ENCODE measurements around the gene SLC2A4RG.
"Not testable (repeated sequence)": the region's sequence is repeated elsewhere in the genome, so short reads cannot be mapped to it uniquely, and the experiment has no call there.

Gene SLC2A4RG

DNA sequence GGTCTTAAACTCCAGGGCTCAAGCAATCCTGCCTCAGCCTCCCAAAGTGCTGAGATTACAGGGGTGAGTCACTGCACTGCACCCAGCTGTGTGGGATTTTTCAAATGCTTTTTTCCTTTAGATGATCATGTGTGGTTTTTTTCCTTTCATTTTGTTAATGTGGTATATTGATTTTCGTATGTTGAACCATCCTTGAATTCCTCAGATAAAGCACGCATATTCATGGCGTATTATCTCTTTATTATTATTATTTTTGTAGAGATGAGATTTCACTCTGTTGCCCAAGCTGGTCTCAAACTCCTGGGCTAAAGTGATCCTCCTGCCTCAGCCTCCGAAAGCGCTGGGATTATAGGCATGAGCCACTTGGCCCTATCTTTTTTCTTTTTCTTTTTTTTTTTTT lies 24.7 kb upstream of the SLC2A4RG start:
- no peak for DNase-seq

GRCh38 chr20:63718996-63719395 lies 20.6 kb upstream of the SLC2A4RG start:
- DNase-seq = no peak

GRCh38 chr20:63722967-63723622 lies 16.5 kb upstream of the SLC2A4RG start:
- DNase-seq = not testable (repeated sequence)

DNA sequence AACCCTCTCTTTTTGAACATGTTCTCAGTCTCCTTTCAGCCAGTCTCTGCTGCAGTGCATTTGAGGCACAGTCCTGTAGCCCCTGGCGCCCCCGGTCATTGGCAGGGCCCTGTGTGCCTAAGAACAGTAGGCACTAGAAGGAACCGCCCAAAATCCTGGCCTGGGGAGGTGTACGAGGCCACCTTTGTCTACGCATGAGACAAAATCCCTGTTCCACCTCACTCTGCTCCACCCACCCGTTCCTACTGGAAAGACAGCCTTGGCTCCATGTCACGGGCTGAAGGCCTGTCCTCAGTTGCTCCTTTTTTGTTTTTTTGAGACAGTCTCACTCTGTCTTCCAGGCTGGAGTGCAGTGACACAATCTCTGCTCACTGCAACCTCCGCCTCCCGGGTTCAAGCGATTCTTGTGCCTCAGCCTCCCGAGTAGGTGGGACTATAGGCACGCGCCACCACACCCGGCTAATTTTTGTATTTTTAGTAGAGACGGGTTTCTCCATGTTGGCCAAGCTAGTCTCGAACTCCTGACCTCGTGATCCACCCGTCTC lies 9.3 kb upstream of the SLC2A4RG start:
- DNase-seq = not testable (repeated sequence)

DNA sequence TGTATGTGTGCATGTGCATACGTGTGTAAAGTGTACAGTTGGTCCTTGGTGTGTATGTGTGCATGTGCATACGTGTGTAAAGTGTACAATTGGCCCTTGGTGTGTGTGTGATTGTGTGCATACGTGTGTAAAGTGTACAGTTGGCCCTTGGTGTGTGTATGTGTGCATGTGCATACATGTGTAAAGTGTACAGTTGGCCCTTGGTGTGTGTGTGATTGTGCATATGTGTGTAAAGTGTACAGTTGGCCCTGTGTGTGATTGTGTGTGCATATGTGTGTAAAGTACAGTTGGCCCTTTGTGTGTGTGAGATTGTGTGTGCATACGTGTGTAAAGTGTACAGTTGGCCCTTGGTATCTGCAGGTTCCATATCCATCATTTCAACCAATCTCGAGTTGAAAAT lies 8.2 kb upstream of the SLC2A4RG start:
- DNase-seq = no peak

- no peak for DNase-seq
Observed at GRCh38 chr20:63732118-63733095, 7.2 kb upstream of the SLC2A4RG start.

DNA sequence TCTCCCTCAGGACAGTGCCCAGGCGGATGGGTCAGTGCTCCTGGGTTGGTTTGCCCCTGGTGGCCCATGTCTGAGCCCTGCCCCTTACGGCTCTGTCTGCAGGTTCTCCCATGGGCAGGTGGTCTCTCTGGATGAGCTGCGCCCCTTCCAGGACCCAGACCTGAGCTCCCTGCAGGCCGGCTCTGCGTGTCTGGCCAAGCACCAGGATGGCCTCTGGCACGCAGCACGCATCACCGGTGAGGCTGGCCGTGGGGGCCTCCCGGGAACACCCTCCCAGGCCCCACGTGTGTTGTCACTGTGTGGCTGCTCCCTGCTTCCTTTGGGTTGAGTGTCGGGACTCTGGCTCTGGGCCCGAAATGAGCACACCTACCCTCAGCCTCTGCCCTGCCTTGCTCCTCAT lies 6.5 kb upstream of the SLC2A4RG start:
- no peak for DNase-seq

- no peak for DNase-seq
Observed at GRCh38 chr20:63733579-63734081, 5.9 kb upstream of the SLC2A4RG start.

GRCh38 chr20:63734111-63734945 lies 5.2 kb upstream of the SLC2A4RG start:
- DNase-seq = no peak

- no peak for DNase-seq
Observed at GRCh38 chr20:63734946-63735858, 4.4 kb upstream of the SLC2A4RG start.

DNA sequence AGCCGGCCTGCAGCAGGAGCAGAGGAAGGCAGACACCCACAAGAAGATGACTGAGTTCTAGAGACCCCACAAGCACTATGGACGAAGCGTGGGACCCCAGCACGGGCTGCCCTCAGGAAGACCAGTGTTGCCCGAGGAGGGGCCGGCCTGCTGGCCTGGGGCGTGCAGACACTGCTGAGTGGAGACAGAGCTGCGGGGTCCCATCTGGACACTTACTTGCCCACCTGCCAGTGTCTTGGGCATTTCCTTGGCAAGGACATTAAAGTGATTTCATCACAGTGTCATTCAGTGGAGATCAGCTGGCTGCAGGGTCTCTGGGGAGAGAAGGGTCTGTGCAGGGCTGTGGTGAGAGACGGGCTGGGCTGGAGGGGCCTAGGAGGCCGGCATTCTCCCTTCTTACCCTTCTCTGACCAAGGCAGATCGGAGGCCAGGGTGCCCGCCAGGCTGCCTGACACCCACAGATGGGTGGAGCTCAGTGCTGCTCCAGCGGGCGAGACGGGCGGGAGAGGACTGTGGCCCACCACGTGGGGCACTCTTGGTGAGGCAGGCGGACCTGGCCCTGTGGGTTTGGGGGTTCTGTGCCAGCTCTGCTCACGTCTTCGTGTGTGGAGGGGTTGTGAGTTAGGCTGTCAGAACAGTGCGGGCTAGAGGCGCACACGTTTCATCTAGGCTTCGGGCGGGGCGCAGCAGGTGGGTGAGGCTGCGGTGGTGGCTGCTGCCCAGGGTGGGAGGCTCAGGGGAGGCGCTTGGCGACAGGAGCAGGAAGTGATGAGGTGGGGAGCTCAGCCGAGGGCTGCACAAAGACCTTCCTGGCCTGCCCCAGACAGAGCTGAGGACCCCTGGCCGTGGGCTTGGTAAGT lies 3.5 kb upstream of the SLC2A4RG start, which contains the start of gene LIME1:
Gene LIME1, plus strand, starts transcription at position 806 of the 860 bp plus-strand sequence. CDS start 886 bp downstream, outside the sequence.
- no peak for DNase-seq

DNA sequence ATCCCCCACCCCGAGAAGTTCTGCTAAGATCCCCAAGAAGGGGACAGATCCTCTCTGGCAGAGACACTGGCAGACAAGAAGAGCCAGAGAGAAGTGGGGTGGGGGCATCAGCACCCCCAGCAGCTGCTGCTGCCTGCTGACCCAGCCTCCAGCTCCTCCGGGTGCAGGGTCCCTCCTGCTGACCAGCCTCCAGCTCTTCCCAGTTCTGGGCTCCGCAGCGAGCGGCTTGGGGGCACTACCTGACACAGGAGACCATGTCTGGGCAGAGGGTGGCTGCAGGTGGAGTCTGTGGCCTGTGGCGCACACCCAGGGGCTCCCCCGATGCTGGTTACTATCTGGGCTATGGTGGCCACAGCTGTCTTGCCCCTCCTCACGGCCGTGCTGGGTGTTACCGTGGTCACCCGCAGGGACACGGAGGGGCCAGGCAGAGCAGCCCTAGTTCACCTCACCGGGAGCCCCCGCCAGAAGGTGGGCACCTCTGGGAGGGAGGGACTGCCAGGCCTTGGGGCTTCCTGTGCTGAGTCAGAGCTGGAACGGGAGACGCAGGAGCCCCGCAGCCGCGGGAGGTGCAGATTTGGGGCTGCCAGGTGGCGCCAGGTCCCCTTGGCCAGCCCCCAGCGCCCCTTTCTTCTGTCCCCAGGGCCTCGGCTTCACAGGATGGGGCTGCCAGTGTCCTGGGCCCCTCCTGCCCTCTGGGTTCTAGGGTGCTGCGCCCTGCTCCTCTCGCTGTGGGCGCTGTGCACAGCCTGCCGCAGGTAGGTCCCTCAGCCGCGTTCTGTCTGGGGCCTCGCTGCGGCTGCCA lies 2.5 kb upstream of the SLC2A4RG start:
- peak; percentile 53 for DNase-seq

DNA sequence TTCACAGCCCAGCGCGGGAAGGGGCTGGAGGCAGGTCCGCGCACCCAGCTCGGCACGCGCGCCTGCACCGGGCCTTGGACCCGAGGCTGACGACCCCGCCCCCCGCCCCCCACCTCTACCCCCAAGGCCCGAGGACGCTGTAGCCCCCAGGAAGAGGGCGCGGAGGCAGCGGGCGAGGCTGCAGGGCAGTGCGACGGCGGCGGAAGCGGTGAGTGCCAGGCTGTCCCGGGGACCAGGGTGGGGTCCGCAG lies 2.0 kb upstream of the SLC2A4RG start:
- no peak for DNase-seq

GRCh38 chr20:63737945-63738686 lies 1.5 kb upstream of the SLC2A4RG start:
- DNase-seq = peak; percentile 31

DNA sequence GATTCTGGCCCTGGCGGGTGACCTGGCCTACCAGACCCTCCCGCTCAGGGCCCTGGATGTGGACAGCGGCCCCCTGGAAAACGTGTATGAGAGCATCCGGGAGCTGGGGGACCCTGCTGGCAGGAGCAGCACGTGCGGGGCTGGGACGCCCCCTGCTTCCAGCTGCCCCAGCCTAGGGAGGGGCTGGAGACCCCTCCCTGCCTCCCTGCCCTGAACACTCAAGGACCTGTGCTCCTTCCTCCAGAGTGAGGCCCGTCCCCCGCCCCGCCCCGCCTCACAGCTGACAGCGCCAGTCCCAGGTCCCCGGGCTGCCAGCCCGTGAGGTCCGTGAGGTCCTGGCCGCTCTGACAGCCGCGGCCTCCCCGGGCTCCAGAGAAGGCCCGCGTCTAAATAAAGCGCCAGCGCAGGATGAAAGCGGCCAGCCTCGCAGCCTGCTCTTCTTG lies 868 bp upstream of the SLC2A4RG start:
- DNase-seq = peak; percentile 39

DNA sequence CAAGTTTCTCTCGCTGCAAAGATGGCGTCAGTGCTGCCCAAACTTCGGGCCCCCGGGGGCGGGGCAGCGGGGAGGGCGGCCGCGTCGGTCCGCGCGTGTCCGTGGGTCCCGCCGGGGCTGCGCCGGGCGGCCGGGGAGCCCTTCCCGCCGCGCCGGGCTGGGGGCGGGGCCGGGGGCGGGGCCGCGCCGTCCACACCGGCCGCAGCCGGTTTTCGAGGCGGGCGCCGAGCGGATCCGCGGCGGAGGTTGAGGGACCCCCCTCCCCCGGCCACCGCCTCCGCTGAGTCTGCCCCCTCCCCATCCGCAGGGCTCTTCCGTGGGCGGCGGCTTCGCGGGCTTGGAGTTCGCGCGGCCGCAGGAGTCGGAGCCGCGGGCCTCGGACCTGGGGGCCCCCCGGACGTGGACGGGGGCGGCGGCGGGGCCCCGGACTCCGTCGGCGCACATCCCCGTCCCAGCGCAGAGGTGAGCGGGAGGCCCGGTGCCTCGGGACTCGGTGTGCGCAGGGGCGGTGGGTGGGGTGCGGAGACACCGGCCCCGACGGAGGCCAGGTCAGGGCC lies 572 bp downstream of the SLC2A4RG start:
- DNase-seq = peak; percentile 50

GRCh38 chr20:63740627-63741353 lies 1.2 kb downstream of the SLC2A4RG start:
- peak; percentile 72 for DNase-seq

- no peak for DNase-seq
Observed at GRCh38 chr20:63741354-63741675, 1.7 kb downstream of the SLC2A4RG start.
